C4-2B (cell line): ENCODE results near the gene ARFGAP1.

Experiments
- ZFX ChIP-seq: fragments of 450-650 bp; IDR thresholded peaks from 2 replicates; pipeline ENCODE4 v1.6.1; 2017
- TF ChIP-seq, protein P1 (sequence below): fragments of 450-650 bp; conservative IDR thresholded peaks from 2 replicates; pipeline ENCODE4 v1.5.1; 2017; ENCODE audit warnings: mild to moderate bottlenecking

- TF ChIP-seq, protein P1, sequence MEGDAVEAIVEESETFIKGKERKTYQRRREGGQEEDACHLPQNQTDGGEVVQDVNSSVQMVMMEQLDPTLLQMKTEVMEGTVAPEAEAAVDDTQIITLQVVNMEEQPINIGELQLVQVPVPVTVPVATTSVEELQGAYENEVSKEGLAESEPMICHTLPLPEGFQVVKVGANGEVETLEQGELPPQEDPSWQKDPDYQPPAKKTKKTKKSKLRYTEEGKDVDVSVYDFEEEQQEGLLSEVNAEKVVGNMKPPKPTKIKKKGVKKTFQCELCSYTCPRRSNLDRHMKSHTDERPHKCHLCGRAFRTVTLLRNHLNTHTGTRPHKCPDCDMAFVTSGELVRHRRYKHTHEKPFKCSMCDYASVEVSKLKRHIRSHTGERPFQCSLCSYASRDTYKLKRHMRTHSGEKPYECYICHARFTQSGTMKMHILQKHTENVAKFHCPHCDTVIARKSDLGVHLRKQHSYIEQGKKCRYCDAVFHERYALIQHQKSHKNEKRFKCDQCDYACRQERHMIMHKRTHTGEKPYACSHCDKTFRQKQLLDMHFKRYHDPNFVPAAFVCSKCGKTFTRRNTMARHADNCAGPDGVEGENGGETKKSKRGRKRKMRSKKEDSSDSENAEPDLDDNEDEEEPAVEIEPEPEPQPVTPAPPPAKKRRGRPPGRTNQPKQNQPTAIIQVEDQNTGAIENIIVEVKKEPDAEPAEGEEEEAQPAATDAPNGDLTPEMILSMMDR = no peak
- TF ChIP-seq ZFX = no peak
Observed at GRCh38 chr20:63295018-63295417, 22.4 kb downstream of the ARFGAP1 start.
